ENCODE measurements around the gene RECK. TPM values are rescaled to one million over a fixed set of nuclear protein-coding genes. Genes with fewer than 3 reads are reported as not detected.
"Not testable (repeated sequence)": the region's sequence is repeated elsewhere in the genome, so short reads cannot be mapped to it uniquely, and the experiment has no call there.

RECK gene, protein sequence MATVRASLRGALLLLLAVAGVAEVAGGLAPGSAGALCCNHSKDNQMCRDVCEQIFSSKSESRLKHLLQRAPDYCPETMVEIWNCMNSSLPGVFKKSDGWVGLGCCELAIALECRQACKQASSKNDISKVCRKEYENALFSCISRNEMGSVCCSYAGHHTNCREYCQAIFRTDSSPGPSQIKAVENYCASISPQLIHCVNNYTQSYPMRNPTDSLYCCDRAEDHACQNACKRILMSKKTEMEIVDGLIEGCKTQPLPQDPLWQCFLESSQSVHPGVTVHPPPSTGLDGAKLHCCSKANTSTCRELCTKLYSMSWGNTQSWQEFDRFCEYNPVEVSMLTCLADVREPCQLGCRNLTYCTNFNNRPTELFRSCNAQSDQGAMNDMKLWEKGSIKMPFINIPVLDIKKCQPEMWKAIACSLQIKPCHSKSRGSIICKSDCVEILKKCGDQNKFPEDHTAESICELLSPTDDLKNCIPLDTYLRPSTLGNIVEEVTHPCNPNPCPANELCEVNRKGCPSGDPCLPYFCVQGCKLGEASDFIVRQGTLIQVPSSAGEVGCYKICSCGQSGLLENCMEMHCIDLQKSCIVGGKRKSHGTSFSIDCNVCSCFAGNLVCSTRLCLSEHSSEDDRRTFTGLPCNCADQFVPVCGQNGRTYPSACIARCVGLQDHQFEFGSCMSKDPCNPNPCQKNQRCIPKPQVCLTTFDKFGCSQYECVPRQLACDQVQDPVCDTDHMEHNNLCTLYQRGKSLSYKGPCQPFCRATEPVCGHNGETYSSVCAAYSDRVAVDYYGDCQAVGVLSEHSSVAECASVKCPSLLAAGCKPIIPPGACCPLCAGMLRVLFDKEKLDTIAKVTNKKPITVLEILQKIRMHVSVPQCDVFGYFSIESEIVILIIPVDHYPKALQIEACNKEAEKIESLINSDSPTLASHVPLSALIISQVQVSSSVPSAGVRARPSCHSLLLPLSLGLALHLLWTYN
- total RNA-seq = 10 to 100 TPM in 1 of 3 donors, 1 to 10 TPM in 2; 2.1 to 13.0 (median 3.7) TPM
- long read RNA-seq, donor 1, full-length matches to known transcripts = 8 of 13 reads
- long read RNA-seq, donor 1, partial matches to known transcripts = 0 of 13 reads
- long read RNA-seq, donor 1, other reads (novel, unspliced or antisense) = 5 of 13 reads
- long read RNA-seq, donor 2, partial matches to known transcripts = 1 of 4 reads
- long read RNA-seq, donor 2, other reads (novel, unspliced or antisense) = 3 of 4 reads

DNA sequence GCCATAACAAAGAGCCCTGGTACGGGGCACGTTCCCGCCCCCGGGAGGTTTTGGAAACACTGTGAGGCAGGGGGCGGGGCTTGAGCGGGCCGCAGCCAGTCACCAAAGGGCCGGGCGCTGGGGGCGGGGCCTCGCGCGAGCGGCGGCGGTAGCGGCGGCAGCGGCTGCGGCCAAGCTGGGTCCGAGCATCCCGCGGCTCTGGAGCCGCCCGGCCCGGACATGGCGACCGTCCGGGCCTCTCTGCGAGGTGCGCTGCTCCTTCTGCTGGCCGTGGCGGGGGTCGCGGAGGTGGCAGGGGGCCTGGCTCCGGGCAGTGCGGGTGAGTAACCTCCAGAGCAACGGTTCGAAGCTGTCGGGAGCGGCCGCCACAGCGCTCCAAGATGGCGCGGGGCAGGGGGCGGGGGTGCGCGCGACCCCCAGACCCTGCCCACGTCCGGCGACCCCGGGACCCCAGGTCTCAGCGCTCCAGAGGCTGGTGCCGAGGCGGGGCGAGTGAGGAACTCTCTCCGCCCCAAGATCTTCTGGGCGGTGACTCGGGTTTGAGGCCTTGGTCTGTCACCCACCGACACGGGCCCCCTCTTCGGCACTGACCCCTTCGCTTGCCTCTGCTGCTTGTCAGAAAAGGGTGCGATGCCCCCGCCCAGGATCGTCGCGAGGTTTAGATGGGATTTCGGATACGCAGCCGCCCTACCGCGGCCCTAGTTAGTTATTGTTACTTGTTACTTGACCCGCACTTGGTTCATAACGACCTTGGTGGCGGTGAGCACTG lies at the start of gene RECK:
TSS of gene RECK (plus strand) at position 134 of the 769 bp plus-strand sequence. CDS start at position 220, 86 bp downstream.
- Histone ChIP-seq H3K36me3 (ENCODE audit: low read depth) (no peaks in the 10 kb centered on the region), H3K9me3 (no peaks in the 10 kb centered on the region), H3K4me1 (ENCODE audit: low read depth) (no peaks in the 10 kb centered on the region), H3K4me3 (peak within 1 kb of the TSS; percentile 30)
- ATAC-seq (peak; percentile 99), DNase-seq (peak; percentile 88 to 89 (median 89))
- intact Hi-C loops (cut with DNase I, micrococcal nuclease) = no loop called here
- TF ChIP-seq, protein P1, sequence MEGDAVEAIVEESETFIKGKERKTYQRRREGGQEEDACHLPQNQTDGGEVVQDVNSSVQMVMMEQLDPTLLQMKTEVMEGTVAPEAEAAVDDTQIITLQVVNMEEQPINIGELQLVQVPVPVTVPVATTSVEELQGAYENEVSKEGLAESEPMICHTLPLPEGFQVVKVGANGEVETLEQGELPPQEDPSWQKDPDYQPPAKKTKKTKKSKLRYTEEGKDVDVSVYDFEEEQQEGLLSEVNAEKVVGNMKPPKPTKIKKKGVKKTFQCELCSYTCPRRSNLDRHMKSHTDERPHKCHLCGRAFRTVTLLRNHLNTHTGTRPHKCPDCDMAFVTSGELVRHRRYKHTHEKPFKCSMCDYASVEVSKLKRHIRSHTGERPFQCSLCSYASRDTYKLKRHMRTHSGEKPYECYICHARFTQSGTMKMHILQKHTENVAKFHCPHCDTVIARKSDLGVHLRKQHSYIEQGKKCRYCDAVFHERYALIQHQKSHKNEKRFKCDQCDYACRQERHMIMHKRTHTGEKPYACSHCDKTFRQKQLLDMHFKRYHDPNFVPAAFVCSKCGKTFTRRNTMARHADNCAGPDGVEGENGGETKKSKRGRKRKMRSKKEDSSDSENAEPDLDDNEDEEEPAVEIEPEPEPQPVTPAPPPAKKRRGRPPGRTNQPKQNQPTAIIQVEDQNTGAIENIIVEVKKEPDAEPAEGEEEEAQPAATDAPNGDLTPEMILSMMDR (IDR thresholded peaks at IDR 0.05) = no peak

DNA sequence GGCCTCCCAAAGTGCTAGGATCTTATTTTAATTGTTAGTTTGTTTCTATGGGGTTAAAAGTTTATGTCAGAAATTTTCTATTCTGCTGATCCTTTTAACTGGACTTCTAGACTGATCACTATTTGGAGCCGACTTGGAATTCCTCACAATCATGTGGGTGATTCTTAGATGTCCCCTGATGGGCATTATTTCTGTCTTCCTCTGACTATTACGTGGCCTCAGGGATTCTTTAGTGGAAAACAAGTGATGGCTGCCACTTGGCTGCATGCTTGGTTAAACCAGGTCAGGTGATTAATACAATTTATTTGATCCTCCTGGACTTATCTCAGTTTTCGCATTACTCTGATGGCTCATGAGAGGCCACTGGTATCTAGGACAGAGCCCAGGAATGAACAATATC lies 46.6 kb upstream of the RECK start:
- Histone ChIP-seq H3K4me3 (no peak overlapping the region), H3K9me3 (no peaks in the 10 kb centered on the region), H3K4me1 (ENCODE audit: low read depth) (no peaks in the 10 kb centered on the region), H3K36me3 (ENCODE audit: low read depth) (no peaks in the 10 kb centered on the region)
- intact Hi-C loops (cut with DNase I, micrococcal nuclease) = no loop called here
- DNase-seq (no peak), ATAC-seq (no peak)
- TF ChIP-seq, protein P1 (IDR thresholded peaks at IDR 0.05) = no peak

DNA sequence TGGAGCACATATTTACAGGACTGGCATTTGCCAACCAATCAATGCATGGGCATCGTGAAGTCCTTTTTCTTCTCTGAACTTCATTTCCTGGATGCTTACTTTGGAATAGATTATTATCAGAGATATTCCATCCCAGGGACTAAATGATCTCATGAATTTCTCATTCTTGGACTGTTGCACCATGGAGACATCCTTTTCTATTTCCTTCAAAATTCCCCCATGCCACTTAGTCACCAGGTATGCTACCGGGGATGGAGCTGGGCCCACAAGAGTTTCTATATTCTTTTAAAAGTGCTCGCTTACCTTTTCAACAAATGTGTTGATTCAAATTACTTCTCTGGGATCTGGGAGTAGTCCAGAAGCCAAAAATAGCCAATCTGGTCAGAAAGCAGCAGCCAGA lies 43.6 kb upstream of the RECK start:
- H3K4me1 ChIP-seq (ENCODE audit: low read depth); H3K36me3 ChIP-seq (ENCODE audit: low read depth); intact Hi-C loops (cut with DNase I, micrococcal nuclease); H3K4me3 ChIP-seq; ATAC-seq; H3K9me3 ChIP-seq; DNase-seq: not testable (repeated sequence)

DNA sequence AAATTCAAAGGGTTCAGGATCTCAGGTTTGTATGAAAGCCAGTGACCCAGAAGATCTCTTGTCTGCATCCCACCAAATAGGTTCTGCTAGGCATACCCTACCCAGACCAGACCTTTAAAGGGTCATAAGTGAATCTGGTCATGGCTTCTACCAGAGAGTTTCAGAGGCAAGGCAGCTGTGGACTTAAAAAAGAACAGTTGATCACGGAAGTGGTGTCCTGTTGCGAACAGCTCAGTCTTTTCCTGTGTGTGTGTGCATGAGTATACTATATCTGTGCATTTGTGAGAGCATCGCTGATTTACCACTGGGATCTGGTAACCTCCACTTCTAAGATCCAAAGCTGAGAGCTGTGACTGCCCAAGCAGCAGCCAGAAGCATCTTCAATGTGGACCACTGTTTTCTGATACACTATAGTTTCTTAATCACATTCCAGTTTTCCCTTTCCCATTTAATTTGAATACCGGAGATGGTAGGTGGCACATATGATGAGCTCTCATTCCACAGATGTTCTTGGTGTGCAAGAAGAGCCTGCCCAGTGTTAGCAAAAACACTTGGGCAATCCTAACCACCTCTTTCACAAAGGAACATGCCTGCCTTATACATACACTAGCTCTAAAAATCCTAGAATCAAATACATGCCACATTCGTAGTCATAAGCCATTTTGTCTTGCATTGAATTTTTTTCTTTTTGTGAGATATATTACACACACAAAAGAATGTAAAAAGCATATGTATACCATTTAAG lies 42.6 kb upstream of the RECK start:
- Histone ChIP-seq H3K36me3 (ENCODE audit: low read depth) (no peaks in the 10 kb centered on the region), H3K9me3 (no peaks in the 10 kb centered on the region), H3K4me1 (ENCODE audit: low read depth) (no peaks in the 10 kb centered on the region), H3K4me3 (no peak overlapping the region)
- intact Hi-C loops (cut with DNase I, micrococcal nuclease) = no loop called here
- DNase-seq = no peak
- TF ChIP-seq, protein P1 (IDR thresholded peaks at IDR 0.05) = no peak
- no peak for ATAC-seq

DNA sequence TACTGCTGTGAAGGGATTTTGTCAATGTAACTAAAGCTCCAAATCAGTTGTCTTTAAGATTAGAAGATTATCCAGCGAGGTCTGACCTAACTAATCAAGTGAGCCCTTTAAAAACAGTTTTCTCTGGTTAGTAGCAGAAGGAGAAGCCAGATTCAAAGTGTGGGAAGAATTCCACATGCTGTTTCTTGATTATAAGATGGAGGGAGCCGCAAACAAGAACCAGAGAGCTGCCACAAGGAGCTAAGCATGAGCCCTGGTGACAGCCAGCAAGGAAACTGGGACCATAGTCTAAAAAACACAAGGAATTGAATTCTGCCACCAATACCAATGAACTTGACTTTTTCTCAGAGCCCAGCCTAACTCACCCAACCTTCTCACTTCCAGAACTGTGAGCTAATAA lies 41.8 kb upstream of the RECK start:
- no peak overlapping the region for H3K4me3 ChIP-seq
- ATAC-seq (no peak), DNase-seq (no peak)
- H3K36me3 ChIP-seq (ENCODE audit: low read depth) = no peaks in the 10 kb centered on the region
- no peaks in the 10 kb centered on the region for H3K4me1 ChIP-seq (ENCODE audit: low read depth)
- intact Hi-C loops (cut with DNase I, micrococcal nuclease) = no loop called here
- H3K9me3 ChIP-seq = no peaks in the 10 kb centered on the region
- TF ChIP-seq, protein P1 (IDR thresholded peaks at IDR 0.05) = no peak
